WTC11 (cell line): ENCODE results near the gene LPCAT1. TPM values are rescaled to one million over a fixed set of nuclear protein-coding genes. Genes with fewer than 3 reads are reported as not detected.

Experiments
- ATAC-seq: fragments of 200-7000 bp; cut with Tn5 transposase; 2 replicates; pipeline ENCODE4 v1.10.0; 2021; ENCODE audit warnings: mild to moderate bottlenecking, moderate library complexity
- CTCF ChIA-PET: fragments of 300-600 bp; sonication (Branson Sonifier 250); formaldehyde crosslinking; loops from one replicate; lab custom pipeline; 2021; ENCODE audit warnings: antibody characterized with exemption; lab: Charles Lee
- POLR2A ChIA-PET: fragments of 350-600 bp; sonication (Branson Sonifier 250); formaldehyde crosslinking; loops from one replicate; lab custom pipeline; 2021; ENCODE audit warnings: antibody characterized with exemption; lab: Charles Lee
- DNase-seq: peaks from one replicate; pipeline ENCODE4 v3.0.0; 2021; ENCODE audit warnings: low spot score
- H3K27ac Mint-ChIP-seq: 2 replicates; pipeline ENCODE4 v1.8.0; 2021; ENCODE audit warnings: mixed read lengths
- H3K27me3 Mint-ChIP-seq: 2 replicates; pipeline ENCODE4 v1.8.0; 2021; ENCODE audit warnings: low read depth, mild to moderate bottlenecking, moderate library complexity, mixed read lengths
- H3K36me3 Mint-ChIP-seq: 2 replicates; pipeline ENCODE4 v1.8.0; 2021; ENCODE audit warnings: mixed read lengths
- H3K4me1 Mint-ChIP-seq: 2 replicates; pipeline ENCODE4 v1.8.0; 2022; ENCODE audit warnings: mixed read lengths
- H3K4me3 Mint-ChIP-seq: 2 replicates; pipeline ENCODE4 v1.8.0; 2021; ENCODE audit warnings: mild to moderate bottlenecking, moderate library complexity, mixed read lengths
- H3K9me3 Mint-ChIP-seq: 2 replicates; pipeline ENCODE4 v1.8.0; 2021; ENCODE audit warnings: mixed read lengths
- ARID4B ChIP-seq: sonication (generic); formaldehyde crosslinking; IDR thresholded peaks from 2 replicates; pipeline ENCODE4 v1.8.0; 2023; ENCODE audit warnings: missing genetic modification reagents, mild to moderate bottlenecking, borderline replicate concordance
- ATF1 ChIP-seq: sonication (generic); formaldehyde crosslinking; IDR thresholded peaks from 2 replicates; pipeline ENCODE4 v1.8.1; 2023; ENCODE audit warnings: mild to moderate bottlenecking, moderate library complexity, missing genetic modification reagents
- CBFB ChIP-seq: sonication (generic); formaldehyde crosslinking; IDR thresholded peaks from 2 replicates; pipeline ENCODE4 v1.8.1; 2022; ENCODE audit warnings: mild to moderate bottlenecking, low read depth, missing genetic modification reagents
- CREM ChIP-seq: sonication (generic); formaldehyde crosslinking; IDR thresholded peaks from 2 replicates; pipeline ENCODE4 v1.8.1; 2022; ENCODE audit warnings: mild to moderate bottlenecking, missing genetic modification reagents, moderate library complexity
- GRHL2 ChIP-seq: fragments of 250-450 bp; sonication (Bioruptor Pico); IDR thresholded peaks from 2 replicates; pipeline ENCODE4 v1.8.0; 2022; ENCODE audit warnings: mild to moderate bottlenecking, moderate library complexity; ENCODE audit not compliant: insufficient replicate concordance, severe bottlenecking
- HMGA2 ChIP-seq: fragments of 250-450 bp; sonication (Bioruptor Pico); IDR thresholded peaks from 2 replicates; pipeline ENCODE4 v1.4.0; 2021; ENCODE audit warnings: mild to moderate bottlenecking, moderate library complexity
- JAZF1 ChIP-seq: fragments of 250-450 bp; sonication (Bioruptor Pico); IDR thresholded peaks from 2 replicates; pipeline ENCODE4 v1.9.0; 2021; ENCODE audit warnings: moderate library complexity, mild to moderate bottlenecking, inconsistent platforms
- NR2C2 ChIP-seq: sonication (generic); formaldehyde crosslinking; IDR thresholded peaks from 2 replicates; pipeline ENCODE4 v1.8.0; 2022; ENCODE audit warnings: mild to moderate bottlenecking, missing genetic modification reagents
- TEAD4 ChIP-seq: sonication (generic); formaldehyde crosslinking; IDR thresholded peaks from 2 replicates; pipeline ENCODE4 v1.8.0; 2022; ENCODE audit warnings: mild to moderate bottlenecking, missing genetic modification reagents
- ZNF138 ChIP-seq: sonication (generic); formaldehyde crosslinking; conservative IDR thresholded peaks from 2 replicates; pipeline ENCODE4 v1.8.1; 2022; ENCODE audit warnings: mild to moderate bottlenecking, moderate library complexity, missing genetic modification reagents
- ZNF219 ChIP-seq: sonication (generic); formaldehyde crosslinking; IDR thresholded peaks from 2 replicates; pipeline ENCODE4 v1.8.0; 2023; ENCODE audit warnings: missing genetic modification reagents, mild to moderate bottlenecking, borderline replicate concordance
- ZNF425 ChIP-seq: fragments of 250-450 bp; sonication (Bioruptor Pico); conservative IDR thresholded peaks from 2 replicates; pipeline ENCODE4 v1.9.0; 2021; ENCODE audit warnings: mild to moderate bottlenecking
- total RNA-seq: library from RNA; stranded (reverse); gene quantifications from 3 replicates; pipeline ENCODE4 v1.2.3, GENCODE V29; 2021
- TF ChIP-seq, protein P1 (sequence below): fragments of 250-450 bp; sonication (Bioruptor Pico); IDR thresholded peaks from 2 replicates; pipeline ENCODE4 v1.9.0; 2021; ENCODE audit warnings: mild to moderate bottlenecking, borderline replicate concordance
- TF ChIP-seq, protein P2 (sequence below): fragments of 250-450 bp; sonication (Bioruptor Pico); IDR thresholded peaks from 2 replicates; pipeline ENCODE4 v1.9.0; 2021; ENCODE audit warnings: moderate library complexity, mild to moderate bottlenecking, inconsistent platforms, borderline replicate concordance
- TF ChIP-seq, protein P3 (sequence below): fragments of 250-450 bp; sonication (Bioruptor Pico); IDR thresholded peaks from 2 replicates; pipeline ENCODE4 v1.9.0; 2021; ENCODE audit warnings: mild to moderate bottlenecking
- TF ChIP-seq, protein P4 (sequence below): sonication (generic); formaldehyde crosslinking; IDR thresholded peaks from 2 replicates; pipeline ENCODE4 v1.8.0; 2022; ENCODE audit warnings: mild to moderate bottlenecking, missing genetic modification reagents

LPCAT1 gene
- total RNA-seq, 1 experiment from 2014 or later: 206 TPM

DNA sequence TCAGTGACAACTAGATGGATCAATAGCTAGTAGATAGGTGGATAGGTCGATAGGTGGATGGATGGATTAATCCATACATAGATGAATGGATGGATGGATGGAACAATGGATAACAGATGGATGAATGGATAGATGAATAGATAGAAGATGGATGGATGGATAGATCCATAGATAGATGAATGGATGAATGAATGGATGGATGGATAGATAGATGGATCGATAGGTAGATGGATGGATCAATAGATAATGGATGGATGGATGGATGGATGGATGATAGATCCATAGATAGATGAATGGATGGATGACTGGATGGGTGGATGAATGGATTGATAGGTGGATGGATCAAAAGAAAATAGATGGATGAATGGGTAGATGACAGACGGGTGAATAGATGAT, 83.7 kb downstream of the LPCAT1 start (continued):
- TF ChIP-seq, protein P1, sequence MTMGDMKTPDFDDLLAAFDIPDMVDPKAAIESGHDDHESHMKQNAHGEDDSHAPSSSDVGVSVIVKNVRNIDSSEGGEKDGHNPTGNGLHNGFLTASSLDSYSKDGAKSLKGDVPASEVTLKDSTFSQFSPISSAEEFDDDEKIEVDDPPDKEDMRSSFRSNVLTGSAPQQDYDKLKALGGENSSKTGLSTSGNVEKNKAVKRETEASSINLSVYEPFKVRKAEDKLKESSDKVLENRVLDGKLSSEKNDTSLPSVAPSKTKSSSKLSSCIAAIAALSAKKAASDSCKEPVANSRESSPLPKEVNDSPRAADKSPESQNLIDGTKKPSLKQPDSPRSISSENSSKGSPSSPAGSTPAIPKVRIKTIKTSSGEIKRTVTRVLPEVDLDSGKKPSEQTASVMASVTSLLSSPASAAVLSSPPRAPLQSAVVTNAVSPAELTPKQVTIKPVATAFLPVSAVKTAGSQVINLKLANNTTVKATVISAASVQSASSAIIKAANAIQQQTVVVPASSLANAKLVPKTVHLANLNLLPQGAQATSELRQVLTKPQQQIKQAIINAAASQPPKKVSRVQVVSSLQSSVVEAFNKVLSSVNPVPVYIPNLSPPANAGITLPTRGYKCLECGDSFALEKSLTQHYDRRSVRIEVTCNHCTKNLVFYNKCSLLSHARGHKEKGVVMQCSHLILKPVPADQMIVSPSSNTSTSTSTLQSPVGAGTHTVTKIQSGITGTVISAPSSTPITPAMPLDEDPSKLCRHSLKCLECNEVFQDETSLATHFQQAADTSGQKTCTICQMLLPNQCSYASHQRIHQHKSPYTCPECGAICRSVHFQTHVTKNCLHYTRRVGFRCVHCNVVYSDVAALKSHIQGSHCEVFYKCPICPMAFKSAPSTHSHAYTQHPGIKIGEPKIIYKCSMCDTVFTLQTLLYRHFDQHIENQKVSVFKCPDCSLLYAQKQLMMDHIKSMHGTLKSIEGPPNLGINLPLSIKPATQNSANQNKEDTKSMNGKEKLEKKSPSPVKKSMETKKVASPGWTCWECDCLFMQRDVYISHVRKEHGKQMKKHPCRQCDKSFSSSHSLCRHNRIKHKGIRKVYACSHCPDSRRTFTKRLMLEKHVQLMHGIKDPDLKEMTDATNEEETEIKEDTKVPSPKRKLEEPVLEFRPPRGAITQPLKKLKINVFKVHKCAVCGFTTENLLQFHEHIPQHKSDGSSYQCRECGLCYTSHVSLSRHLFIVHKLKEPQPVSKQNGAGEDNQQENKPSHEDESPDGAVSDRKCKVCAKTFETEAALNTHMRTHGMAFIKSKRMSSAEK (CRISPR knock-in tag): no peak
- TF ChIP-seq CBFB (CRISPR knock-in tag): no peak
- TF ChIP-seq, protein P2, sequence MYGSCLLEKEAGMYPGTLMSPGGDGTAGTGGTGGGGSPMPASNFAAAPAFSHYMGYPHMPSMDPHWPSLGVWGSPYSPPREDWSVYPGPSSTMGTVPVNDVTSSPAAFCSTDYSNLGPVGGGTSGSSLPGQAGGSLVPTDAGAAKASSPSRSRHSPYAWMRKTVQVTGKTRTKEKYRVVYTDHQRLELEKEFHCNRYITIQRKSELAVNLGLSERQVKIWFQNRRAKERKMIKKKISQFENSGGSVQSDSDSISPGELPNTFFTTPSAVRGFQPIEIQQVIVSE: no peak
- TF ChIP-seq, protein P3, sequence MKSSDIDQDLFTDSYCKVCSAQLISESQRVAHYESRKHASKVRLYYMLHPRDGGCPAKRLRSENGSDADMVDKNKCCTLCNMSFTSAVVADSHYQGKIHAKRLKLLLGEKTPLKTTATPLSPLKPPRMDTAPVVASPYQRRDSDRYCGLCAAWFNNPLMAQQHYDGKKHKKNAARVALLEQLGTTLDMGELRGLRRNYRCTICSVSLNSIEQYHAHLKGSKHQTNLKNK (CRISPR knock-in tag): no peak
- no peak for TF ChIP-seq ARID4B (CRISPR knock-in tag)

- no peak for DNase-seq
- H3K27ac Mint-ChIP-seq: no peak overlapping the region
- peaks cover 44% of the 10 kb centered on the region for H3K27me3 Mint-ChIP-seq
- no peak for ATAC-seq
- peaks cover 12% of the 10 kb centered on the region for H3K4me1 Mint-ChIP-seq
- peaks cover 18% of the 10 kb centered on the region for H3K9me3 Mint-ChIP-seq
- H3K36me3 Mint-ChIP-seq: peaks cover 4% of the 10 kb centered on the region; the same call in 1 of the 2 replicates
- CTCF ChIA-PET: interaction anchor here (3.1 kb wide), 1 partner anchor 60 kb away, joined by 21 read pairs; no protein-coding TSS in a partner anchor
- H3K4me3 Mint-ChIP-seq: no peak overlapping the region
- POLR2A ChIA-PET: no interaction called here
- TF ChIP-seq ZNF138 (CRISPR knock-in tag) (no peak), TEAD4 (CRISPR knock-in tag) (no peak), CREM (no peak), ZNF219 (CRISPR knock-in tag) (no peak), GRHL2 (CRISPR knock-in tag) (no peak), JAZF1 (no peak), HMGA2 (CRISPR knock-in tag) (no peak), NR2C2 (CRISPR knock-in tag) (no peak), ATF1 (CRISPR knock-in tag) (no peak), ZNF425 (no peak)
- TF ChIP-seq, protein P4, sequence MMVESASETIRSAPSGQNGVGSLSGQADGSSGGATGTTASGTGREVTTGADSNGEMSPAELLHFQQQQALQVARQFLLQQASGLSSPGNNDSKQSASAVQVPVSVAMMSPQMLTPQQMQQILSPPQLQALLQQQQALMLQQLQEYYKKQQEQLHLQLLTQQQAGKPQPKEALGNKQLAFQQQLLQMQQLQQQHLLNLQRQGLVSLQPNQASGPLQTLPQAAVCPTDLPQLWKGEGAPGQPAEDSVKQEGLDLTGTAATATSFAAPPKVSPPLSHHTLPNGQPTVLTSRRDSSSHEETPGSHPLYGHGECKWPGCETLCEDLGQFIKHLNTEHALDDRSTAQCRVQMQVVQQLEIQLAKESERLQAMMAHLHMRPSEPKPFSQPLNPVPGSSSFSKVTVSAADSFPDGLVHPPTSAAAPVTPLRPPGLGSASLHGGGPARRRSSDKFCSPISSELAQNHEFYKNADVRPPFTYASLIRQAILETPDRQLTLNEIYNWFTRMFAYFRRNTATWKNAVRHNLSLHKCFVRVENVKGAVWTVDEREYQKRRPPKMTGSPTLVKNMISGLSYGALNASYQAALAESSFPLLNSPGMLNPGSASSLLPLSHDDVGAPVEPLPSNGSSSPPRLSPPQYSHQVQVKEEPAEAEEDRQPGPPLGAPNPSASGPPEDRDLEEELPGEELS: no peak
- TF ChIP-seq, protein P1 (CRISPR knock-in tag): no peak
Measured at GRCh38 chr5:1439388-1440097, 84.2 kb downstream of the LPCAT1 start.
